GM18909 (cell line): Measurements from ENCODE around the gene TRIM41.
"Not testable (repeated sequence)": the region's sequence is repeated elsewhere in the genome, so short reads cannot be mapped to it uniquely, and the experiment has no call there.

Experiments
- ATAC-seq: cut with Tn5 transposase; IDR thresholded peaks from one replicate; pipeline ENCODE4 v1.9.1; 2021; ENCODE audit warnings: mild to moderate bottlenecking; ENCODE audit not compliant: unreplicated experiment, poor library complexity

TRIM41 gene

GRCh38 chr5:181245427-181246275 lies 22.6 kb downstream of the TRIM41 start:
- ATAC-seq = peak; percentile 1

GRCh38 chr5:181246276-181247049 lies 23.4 kb downstream of the TRIM41 start:
- ATAC-seq = peak; percentile 50

DNA sequence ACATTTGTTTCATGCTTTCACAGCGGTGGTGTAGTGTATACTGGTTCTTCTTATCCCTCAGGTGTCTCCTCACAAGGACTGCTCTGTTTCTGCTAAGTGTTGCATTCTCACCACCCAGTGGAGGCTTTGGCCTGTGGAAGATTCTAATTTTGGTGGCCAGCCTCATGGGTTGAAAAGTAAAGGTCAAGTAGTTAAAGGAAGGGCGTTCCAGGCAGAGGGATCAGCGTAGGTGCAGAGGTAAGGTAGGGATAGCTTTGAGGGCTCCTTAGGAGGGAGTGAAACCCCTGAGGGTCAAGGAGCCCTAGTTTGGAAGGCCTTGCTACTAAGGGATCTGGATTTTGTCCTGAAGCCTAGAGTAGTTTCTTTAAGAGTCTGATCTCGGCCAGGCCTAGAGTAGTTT lies 25.2 kb downstream of the TRIM41 start:
- no peak for ATAC-seq

DNA sequence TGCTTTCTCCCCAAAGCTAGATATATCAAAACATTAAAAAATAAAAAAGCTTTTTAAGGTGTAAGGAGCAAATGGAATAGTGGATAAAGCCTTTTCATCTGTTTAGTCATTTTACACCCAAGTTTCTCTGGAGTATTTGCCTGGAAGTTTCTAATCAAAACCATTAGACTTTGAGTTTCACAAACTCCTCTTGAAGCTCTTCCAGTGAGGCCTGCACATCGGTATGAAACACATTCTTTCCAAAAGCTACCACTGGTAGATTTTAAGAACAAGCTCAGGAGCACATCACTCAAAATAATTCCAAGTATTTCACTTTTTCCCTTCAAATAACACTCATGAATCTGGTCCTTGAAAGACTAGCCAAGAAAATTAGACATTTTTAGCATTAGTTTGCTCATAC lies 32.2 kb downstream of the TRIM41 start:
- ATAC-seq = no peak

- ATAC-seq = no peak
Measured at GRCh38 chr5:181255836-181256578, 32.9 kb downstream of the TRIM41 start.

DNA sequence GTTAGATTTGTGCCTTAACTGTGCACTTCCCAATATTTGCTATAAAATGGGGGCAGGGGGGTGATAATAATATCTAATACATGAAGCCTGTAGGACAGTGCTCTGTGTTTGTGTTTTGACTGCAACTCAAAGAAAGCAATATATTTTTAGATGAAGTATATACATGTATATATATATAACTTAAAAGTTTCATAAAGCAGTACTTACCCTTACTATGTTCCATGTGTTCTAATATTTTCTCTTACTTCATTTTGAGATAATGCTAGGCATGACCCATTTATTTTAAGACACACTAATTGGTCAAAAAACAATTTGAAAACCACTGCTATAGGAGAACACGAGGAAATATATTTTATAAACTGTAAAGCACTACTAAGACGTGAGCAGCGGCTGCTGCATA lies 35.5 kb downstream of the TRIM41 start:
- ATAC-seq = no peak

DNA sequence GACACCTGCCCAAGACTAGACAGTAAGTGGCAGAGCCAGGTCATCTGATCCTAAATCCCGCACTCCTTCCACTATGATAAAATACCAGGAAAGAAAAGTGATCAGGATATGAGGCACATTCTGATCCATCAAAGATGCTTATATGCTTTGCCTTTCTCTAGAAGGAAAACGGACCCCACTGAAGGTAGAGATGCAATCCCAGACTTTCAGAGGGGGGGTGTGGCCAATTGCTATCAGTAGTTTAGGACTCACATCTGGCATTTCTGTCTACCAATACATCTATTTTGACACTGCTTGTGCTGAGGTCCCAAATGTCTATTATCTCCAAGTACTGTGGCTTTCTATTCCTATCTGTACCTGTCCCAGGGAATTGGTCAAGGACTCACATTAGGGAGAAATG lies 36.2 kb downstream of the TRIM41 start:
- no peak for ATAC-seq

- ATAC-seq = no peak
Measured at GRCh38 chr5:181259974-181260719, 37.1 kb downstream of the TRIM41 start.

GRCh38 chr5:181260720-181261319 lies 37.7 kb downstream of the TRIM41 start, which contains the start of gene TRIM52:
TSS of gene TRIM52 (minus strand) at chr5:181261143. CDS start at chr5:181260813, 330 bp downstream.
- ATAC-seq = peak; percentile 86

DNA sequence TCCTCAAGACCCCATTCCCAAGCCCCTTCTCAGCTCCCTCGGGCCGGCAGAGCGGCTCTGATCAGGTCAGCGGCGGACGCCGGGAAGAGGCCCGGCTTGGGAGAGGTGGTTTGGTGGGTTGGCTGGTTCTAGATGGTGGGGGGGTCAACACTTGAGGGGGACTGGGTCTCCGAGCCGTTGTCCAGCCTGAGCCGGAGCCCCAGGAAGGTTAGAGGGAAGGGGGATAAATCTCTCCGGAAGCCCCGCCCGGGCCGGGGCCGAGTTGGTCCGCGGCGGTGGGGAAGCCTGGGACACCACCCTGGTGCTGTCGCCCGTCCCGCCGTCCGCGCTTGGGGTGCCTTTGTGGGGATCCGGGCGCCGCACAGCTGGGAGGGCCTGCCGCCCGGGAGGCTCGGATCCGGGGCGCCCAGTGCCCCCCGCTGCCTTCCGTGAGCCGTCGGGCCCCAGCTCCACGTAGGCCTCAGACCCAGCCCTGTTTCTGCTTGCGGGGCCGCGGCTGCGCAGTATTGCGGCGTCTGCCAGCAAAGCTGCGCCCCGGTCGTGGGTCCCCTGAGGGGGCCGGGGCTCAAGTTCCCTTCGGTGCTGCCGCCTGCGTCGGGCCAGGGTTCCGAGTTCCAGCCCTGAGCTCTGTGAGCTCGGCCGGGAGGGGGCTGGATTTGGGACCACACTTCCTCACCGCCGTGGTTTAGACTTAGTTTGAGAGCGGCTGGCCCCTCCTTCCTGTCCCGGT lies 38.4 kb downstream of the TRIM41 start:
- ATAC-seq = peak; percentile 64

DNA sequence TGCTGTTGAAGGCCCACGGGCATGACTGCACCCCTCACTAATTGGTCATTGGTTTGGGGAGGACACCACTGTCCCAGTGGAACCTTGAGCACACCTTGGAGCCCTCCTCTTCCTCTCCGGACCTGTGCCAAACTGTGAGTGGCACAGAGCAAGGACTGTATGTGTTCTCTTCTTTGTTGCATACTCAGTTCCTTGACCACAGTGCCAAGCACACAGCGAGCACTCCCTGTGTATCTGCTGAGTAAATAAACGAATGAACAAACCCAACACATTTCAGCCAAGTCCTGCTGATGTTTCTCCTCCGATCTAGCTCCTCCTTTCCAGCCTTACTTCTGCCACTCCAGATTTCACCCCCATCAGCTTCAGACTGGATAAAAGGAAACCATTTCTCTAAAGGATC lies 40.6 kb downstream of the TRIM41 start:
- no peak for ATAC-seq

GRCh38 chr5:181265092-181265671 lies 42.1 kb downstream of the TRIM41 start:
- ATAC-seq = no peak

- ATAC-seq = not testable (repeated sequence)
Measured at GRCh38 chr5:181267291-181267904, 44.3 kb downstream of the TRIM41 start.

GRCh38 chr5:181267907-181268306 lies 44.8 kb downstream of the TRIM41 start:
- not testable (repeated sequence) for ATAC-seq

- no peak for ATAC-seq
Measured at GRCh38 chr5:181271081-181271480, 48.0 kb downstream of the TRIM41 start.

DNA sequence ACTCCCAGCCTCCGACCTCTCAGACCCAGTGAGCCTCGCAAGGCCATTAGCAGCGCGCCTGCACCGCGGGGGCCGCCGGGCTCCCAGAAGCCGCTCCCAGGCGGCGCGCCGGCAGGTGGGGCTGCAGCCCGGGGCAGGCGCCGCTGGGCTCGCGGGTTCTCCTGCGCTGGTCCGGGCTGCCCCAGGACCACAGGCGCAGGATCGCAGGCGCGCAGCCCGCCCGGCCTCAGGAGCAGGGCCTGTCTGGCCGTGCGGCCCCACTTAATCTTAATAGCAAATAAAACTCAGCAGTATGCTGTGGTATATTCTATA lies 50.3 kb downstream of the TRIM41 start:
- ATAC-seq = not testable (repeated sequence)

DNA sequence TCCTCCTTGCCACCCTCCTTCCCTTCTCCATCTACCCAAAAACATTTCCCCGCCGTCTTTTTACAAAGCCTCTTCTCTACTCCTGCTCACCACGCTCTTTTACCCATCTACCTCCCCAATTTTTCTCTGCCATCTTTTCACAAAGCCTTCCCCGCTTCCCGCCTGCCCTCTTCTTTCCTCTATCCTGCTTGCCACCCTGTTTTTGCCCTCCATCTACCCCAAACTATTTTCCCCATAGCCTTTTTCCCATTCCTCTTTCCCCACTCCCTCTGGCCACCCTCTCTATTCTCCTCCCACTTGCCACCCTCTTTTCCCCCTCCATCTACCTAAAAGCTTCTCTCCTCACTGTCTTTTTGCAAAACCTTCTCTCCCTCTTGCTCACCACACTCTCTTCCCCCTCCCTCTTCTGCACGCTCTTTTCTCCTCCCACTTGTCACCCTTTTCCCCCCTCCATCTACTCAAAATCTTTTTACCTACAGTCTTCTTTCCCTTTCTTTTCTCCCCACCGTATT lies 57.2 kb downstream of the TRIM41 start:
- ATAC-seq = no peak
